Measurements from ENCODE around the gene BHLHE40. TPM values are rescaled to one million over a fixed set of nuclear protein-coding genes. Genes with fewer than 3 reads are reported as not detected.
A peak's percentile ranks its signal among the peaks of the same experiment; 100 is the strongest.

BHLHE40 gene
- 47.2 and 96.3 TPM in 2 replicates for total RNA-seq

DNA sequence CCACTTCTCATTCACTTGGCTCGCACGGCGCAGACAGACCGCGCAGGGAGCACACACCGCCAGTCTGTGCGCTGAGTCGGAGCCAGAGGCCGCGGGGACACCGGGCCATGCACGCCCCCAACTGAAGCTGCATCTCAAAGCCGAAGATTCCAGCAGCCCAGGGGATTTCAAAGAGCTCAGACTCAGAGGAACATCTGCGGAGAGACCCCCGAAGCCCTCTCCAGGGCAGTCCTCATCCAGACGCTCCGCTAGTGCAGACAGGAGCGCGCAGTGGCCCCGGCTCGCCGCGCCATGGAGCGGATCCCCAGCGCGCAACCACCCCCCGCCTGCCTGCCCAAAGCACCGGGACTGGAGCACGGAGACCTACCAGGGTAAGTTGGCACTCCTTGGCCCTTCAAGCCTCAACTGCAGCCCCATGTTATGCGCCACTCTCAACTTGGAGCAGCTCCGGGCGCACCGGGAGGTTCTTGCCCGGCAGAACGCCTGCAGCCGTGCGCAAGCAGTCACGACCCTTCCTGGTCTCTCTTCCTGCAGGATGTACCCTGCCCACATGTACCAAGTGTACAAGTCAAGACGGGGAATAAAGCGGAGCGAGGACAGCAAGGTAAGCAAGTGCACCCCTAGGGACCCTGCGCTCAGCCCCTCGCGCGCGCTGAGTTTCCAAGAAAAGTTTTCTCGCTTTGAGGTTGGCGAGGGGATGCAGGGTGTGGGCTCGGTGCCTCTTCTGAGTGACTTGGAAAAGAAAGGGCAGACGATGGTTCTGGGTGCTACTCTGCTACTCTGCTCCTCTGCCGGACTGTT is at the start of gene BHLHE40:
TSS of gene BHLHE40 (plus strand) at position 10 of the 801 bp plus-strand sequence. CDS start at position 292, 282 bp downstream.
- TF ChIP-seq, protein P1, sequence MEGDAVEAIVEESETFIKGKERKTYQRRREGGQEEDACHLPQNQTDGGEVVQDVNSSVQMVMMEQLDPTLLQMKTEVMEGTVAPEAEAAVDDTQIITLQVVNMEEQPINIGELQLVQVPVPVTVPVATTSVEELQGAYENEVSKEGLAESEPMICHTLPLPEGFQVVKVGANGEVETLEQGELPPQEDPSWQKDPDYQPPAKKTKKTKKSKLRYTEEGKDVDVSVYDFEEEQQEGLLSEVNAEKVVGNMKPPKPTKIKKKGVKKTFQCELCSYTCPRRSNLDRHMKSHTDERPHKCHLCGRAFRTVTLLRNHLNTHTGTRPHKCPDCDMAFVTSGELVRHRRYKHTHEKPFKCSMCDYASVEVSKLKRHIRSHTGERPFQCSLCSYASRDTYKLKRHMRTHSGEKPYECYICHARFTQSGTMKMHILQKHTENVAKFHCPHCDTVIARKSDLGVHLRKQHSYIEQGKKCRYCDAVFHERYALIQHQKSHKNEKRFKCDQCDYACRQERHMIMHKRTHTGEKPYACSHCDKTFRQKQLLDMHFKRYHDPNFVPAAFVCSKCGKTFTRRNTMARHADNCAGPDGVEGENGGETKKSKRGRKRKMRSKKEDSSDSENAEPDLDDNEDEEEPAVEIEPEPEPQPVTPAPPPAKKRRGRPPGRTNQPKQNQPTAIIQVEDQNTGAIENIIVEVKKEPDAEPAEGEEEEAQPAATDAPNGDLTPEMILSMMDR (conservative IDR thresholded peaks at IDR 0.05; ENCODE audit: low read depth, low read length) = no peak
- no peak for DNase-seq (ENCODE audit: low read depth)
- H3K4me3 ChIP-seq (ENCODE audit: low read depth, low read length) = peak within 1 kb of the TSS; percentile 81

DNA sequence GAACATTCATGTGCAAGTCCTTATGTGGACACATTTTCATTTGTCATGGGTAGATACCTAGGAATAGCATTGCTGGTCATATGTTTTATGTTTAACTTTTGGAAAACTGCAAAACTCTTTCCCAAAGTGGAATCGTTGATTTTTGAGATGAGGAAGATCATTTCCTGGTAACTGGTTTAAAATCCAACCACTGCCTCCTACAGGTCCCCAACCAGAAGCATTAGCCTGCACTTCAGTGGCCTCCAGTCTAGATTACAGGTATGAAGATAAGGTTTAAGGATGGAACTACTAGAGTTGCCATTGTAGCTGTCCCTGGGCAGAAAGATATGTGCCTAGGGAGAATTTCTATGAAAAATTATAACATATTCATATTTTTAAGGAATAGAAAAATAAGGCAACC is 48.7 kb upstream of the BHLHE40 start:
- DNase-seq (ENCODE audit: low read depth) = no peak
- no peak overlapping the region for H3K4me3 ChIP-seq (ENCODE audit: low read depth, low read length)
- TF ChIP-seq, protein P1 (conservative IDR thresholded peaks at IDR 0.05; ENCODE audit: low read depth, low read length) = no peak

GRCh38 chr3:4934050-4934449 is 45.2 kb upstream of the BHLHE40 start:
- DNase-seq (ENCODE audit: low read depth) = no peak
- no peak overlapping the region for H3K4me3 ChIP-seq (ENCODE audit: low read depth, low read length)
- TF ChIP-seq, protein P1 (conservative IDR thresholded peaks at IDR 0.05; ENCODE audit: low read depth, low read length) = no peak

DNA sequence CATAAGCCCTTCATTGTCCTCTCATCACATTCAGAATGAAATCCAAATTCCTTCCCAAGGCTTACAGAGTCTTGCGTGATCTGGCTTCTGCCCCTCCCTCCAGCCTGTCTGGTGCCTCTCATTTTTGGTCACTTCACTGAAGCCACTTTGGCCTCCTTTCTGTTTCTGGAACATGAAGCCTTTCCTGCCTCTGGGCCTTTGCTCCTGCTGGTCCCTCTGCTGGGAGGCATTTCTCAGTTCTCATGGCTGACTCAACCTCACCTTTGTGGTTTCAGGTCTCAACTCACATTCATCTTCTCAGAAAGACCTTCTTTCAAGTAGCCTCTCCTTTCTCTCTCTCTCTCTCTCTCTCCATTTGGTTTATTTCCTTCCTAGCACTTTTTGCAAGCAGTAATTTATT is 43.9 kb upstream of the BHLHE40 start:
- DNase-seq (ENCODE audit: low read depth) = no peak
- TF ChIP-seq, protein P1 (conservative IDR thresholded peaks at IDR 0.05; ENCODE audit: low read depth, low read length) = no peak

GRCh38 chr3:4936982-4937614 is 42.1 kb upstream of the BHLHE40 start:
- DNase-seq (ENCODE audit: low read depth) = no peak
- H3K4me3 ChIP-seq (ENCODE audit: low read depth, low read length) = no peak overlapping the region
- TF ChIP-seq, protein P1 (conservative IDR thresholded peaks at IDR 0.05; ENCODE audit: low read depth, low read length) = no peak

More for the DNA sequence above, 43.9 kb upstream of the BHLHE40 start:
- no peak overlapping the region for H3K4me3 ChIP-seq (ENCODE audit: low read depth, low read length)

GRCh38 chr3:4938281-4938982 is 40.8 kb upstream of the BHLHE40 start:
- no peak for DNase-seq (ENCODE audit: low read depth)
- TF ChIP-seq, protein P1 (conservative IDR thresholded peaks at IDR 0.05; ENCODE audit: low read depth, low read length) = no peak
- no peak overlapping the region for H3K4me3 ChIP-seq (ENCODE audit: low read depth, low read length)
